Hepatocyte (in vitro differentiated cells): ENCODE data around the gene TMEM106C.

ENCODE experiments used
- EZH2 ChIP-seq: fragments of 200-600 bp; sonication (generic); IDR thresholded peaks from 2 replicates; pipeline ENCODE4 v1.6.1; 2016; ENCODE audit warnings: antibody characterized with exemption, mild to moderate bottlenecking, borderline replicate concordance
- EZH2phosphoT487 ChIP-seq: fragments of 200-600 bp; sonication (generic); IDR thresholded peaks from one replicate; pipeline ENCODE4 v1.6.1; 2018; ENCODE audit warnings: antibody characterized with exemption, mild to moderate bottlenecking, low read depth, moderate library complexity; ENCODE audit not compliant: unreplicated experiment, severe bottlenecking
- TF ChIP-seq, protein P1 (sequence below): fragments of 200-600 bp; sonication (generic); IDR thresholded peaks from 2 replicates; pipeline ENCODE4 v1.5.1; 2016; ENCODE audit warnings: antibody characterized with exemption, mild to moderate bottlenecking; ENCODE audit not compliant: poor library complexity

DNA sequence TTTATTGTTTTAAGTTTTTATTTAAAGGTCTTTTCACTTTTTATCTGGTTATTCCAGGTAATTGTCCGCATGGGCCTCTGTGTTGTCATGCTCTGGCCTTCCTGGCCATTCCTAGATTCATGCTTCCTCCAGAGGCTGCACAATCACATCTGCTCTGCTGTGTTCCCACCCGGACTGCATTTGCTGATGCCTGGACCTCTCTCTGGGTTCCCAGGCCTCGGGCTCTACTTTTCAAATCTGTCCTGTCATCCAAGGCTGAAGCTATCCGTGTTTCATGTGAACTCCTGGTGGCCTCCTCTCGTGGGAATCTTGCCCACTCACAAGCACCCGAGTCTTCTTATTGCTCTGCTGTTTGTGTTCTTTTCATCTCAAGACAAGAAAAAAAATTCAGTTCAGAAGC, 42.5 kb upstream of the TMEM106C start:
- TF ChIP-seq, protein P1, sequence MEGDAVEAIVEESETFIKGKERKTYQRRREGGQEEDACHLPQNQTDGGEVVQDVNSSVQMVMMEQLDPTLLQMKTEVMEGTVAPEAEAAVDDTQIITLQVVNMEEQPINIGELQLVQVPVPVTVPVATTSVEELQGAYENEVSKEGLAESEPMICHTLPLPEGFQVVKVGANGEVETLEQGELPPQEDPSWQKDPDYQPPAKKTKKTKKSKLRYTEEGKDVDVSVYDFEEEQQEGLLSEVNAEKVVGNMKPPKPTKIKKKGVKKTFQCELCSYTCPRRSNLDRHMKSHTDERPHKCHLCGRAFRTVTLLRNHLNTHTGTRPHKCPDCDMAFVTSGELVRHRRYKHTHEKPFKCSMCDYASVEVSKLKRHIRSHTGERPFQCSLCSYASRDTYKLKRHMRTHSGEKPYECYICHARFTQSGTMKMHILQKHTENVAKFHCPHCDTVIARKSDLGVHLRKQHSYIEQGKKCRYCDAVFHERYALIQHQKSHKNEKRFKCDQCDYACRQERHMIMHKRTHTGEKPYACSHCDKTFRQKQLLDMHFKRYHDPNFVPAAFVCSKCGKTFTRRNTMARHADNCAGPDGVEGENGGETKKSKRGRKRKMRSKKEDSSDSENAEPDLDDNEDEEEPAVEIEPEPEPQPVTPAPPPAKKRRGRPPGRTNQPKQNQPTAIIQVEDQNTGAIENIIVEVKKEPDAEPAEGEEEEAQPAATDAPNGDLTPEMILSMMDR, result no peak
- TF ChIP-seq EZH2phosphoT487 (no peak), EZH2 (no peak)
